K562 (cell line): ENCODE data around the gene ZFAND2B. TPM values are rescaled to one million over a fixed set of nuclear protein-coding genes. Genes with fewer than 3 reads are reported as not detected.

ENCODE experiments used
- ATAC-seq: fragments of 200-7000 bp; cut with Tn5 transposase; 3 replicates; pipeline ENCODE4 v1.9.1; 2020; ENCODE audit warnings: moderate library complexity
- BruUV-seq: library from RNA; stranded (reverse); fragments of 400-500 nt; replicated peaks from 2 replicates; lab custom pipeline; 2021; lab: Mats Ljungman, UMichigan
- CTCF ChIA-PET: fragments of 300-600 bp; formaldehyde crosslinking; extraction: SDS; loops from one replicate; lab custom pipeline; 2021; ENCODE audit warnings: low intra/inter-chr PET ratio; lab: Yijun Ruan, JAX
- POLR2A ChIA-PET: fragments of 300-600, 350-650 bp; sonication (Branson Sonifier 250); formaldehyde crosslinking; extraction: SDS; loops from one replicate; lab custom pipeline; 2021; ENCODE audit warnings: antibody characterized with exemption, inconsistent platforms; lab: Yijun Ruan, JAX
- DNase-seq, 4 experiments: peaks; one replicate each; pipeline versions ENCODE4 v3.0.0 to v3.0.0-alpha.2; 2011 to 2018; ENCODE audit warnings: low spot score in 3 of 4, mixed read lengths in 3 of 4; ENCODE audit errors: extremely low read depth in 1 of 4
- FAIRE-seq: peaks from 2 replicates; lab custom pipeline; 2011; peaks lifted over from hg19 to GRCh38; lab: Jason Lieb, UNC
- H2AFZ ChIP-seq: 2 replicates; pipeline ENCODE4 v1.6.0; 2011; ENCODE audit warnings: low read depth, low read length, control low read depth, inconsistent platforms
- H3K27ac ChIP-seq: fragments of 200-600 bp; 3 replicates; pipeline ENCODE4 v1.8.0; 2011; ENCODE audit warnings: low read depth, mild to moderate bottlenecking, control low read depth, inconsistent platforms, low read length, moderate library complexity, mixed read lengths; ENCODE audit errors: extremely low read depth
- H3K27me3 ChIP-seq, 2 experiments: fragments of 300-600 bp in 1 of 2; 2 replicates in 1 of 2; 3 replicates in 1 of 2; pipeline versions ENCODE4 v1.6.0 to v1.8.0; 2011; ENCODE audit warnings: inconsistent platforms in 2 of 2, low read length in 2 of 2, mild to moderate bottlenecking in 1 of 2, mixed read lengths in 1 of 2, moderate library complexity in 1 of 2; ENCODE audit not compliant: control insufficient read depth in 2 of 2, insufficient read depth in 2 of 2
- H3K36me3 ChIP-seq: fragments of 300-600 bp; 3 replicates; pipeline ENCODE4 v1.8.0; 2011; ENCODE audit warnings: mild to moderate bottlenecking, low read length, inconsistent platforms; ENCODE audit not compliant: control insufficient read depth, insufficient read depth
- H3K4me1 ChIP-seq, 2 experiments: fragments of 200-600 bp in 1 of 2; replicated peaks in 1 of 2; 2 replicates in 1 of 2; 3 replicates in 1 of 2; pipeline versions ENCODE4 v1.5.1 to v1.8.0; 2011; ENCODE audit warnings: inconsistent platforms in 2 of 2, low read length in 2 of 2, mild to moderate bottlenecking in 1 of 2, mixed read lengths in 1 of 2, moderate library complexity in 1 of 2; ENCODE audit not compliant: control insufficient read depth in 2 of 2, insufficient read depth in 2 of 2
- H3K4me2 ChIP-seq: 2 replicates; pipeline ENCODE4 v1.6.1; 2011; ENCODE audit warnings: low read length, control low read depth, inconsistent platforms, mixed read lengths; ENCODE audit not compliant: insufficient read depth
- H3K4me3 ChIP-seq: fragments of 200-600 bp; sonication (generic), shearing (Covaris generic); 2 replicates; pipeline ENCODE4 v1.5.1; 2016; ENCODE audit warnings: control low read depth, inconsistent platforms
- H3K79me2 ChIP-seq: fragments of 200-600 bp; 3 replicates; pipeline ENCODE4 v1.8.0; 2011; ENCODE audit warnings: low read length, inconsistent platforms; ENCODE audit not compliant: control insufficient read depth, insufficient read depth
- H3K9ac ChIP-seq, 2 experiments: 2 replicates each; pipeline versions ENCODE4 v1.6.0 to v1.6.1; 2011; ENCODE audit warnings: low read depth in 2 of 2, low read length in 2 of 2, control low read depth in 1 of 2, inconsistent platforms in 1 of 2, mild to moderate bottlenecking in 1 of 2, mixed read lengths in 1 of 2; ENCODE audit not compliant: insufficient read depth in 1 of 2
- H3K9me1 ChIP-seq: one replicate; pipeline ENCODE4 v1.6.0; 2011; ENCODE audit warnings: inconsistent platforms, mild to moderate bottlenecking, low read length, moderate library complexity; ENCODE audit not compliant: control insufficient read depth, insufficient read depth
- H3K9me3 ChIP-seq: replicated peaks from 2 replicates; pipeline ENCODE4 v1.5.1; 2011; ENCODE audit warnings: low read depth, low read length, inconsistent platforms; ENCODE audit not compliant: control insufficient read depth, insufficient read depth
- H4K20me1 ChIP-seq: replicated peaks from 2 replicates; pipeline ENCODE4 v1.6.1; 2011; ENCODE audit warnings: low read length, inconsistent platforms, mixed read lengths; ENCODE audit not compliant: control insufficient read depth, insufficient read depth
- ETV5 ChIP-seq: sonication (generic); formaldehyde crosslinking; IDR thresholded peaks from 2 replicates; pipeline ENCODE4 v1.4.0; 2020; ENCODE audit warnings: low read depth, mild to moderate bottlenecking, missing genetic modification reagents
- ID3 ChIP-seq, 2 experiments: fragments of 250-450 bp in 1 of 2; fragments of 450-650 bp in 1 of 2; sonication (Bioruptor Pico) in 1 of 2; IDR thresholded peaks; 2 replicates each; pipeline versions ENCODE4 v1.6.1 to v1.8.0; 2016 to 2021; ENCODE audit warnings: mild to moderate bottlenecking in 2 of 2, moderate library complexity in 2 of 2, missing compliant biosample characterization in 1 of 2, missing genetic modification characterization in 1 of 2
- KAT7 ChIP-seq: sonication (generic); formaldehyde crosslinking; IDR thresholded peaks from 2 replicates; pipeline ENCODE4 v1.8.0; 2022; ENCODE audit warnings: missing genetic modification reagents, mild to moderate bottlenecking, borderline replicate concordance
- ZBTB40 ChIP-seq, 2 experiments: fragments of 450-650 bp in 1 of 2; sonication (generic) in 1 of 2; formaldehyde crosslinking in 1 of 2; IDR thresholded peaks; 2 replicates each; pipeline versions ENCODE4 v1.7.1 to v1.9.0; 2016 to 2022; ENCODE audit warnings: inconsistent platforms in 1 of 2, mild to moderate bottlenecking in 1 of 2, missing genetic modification reagents in 1 of 2
- WGBS: fragments of 100-300 bp; shearing (Covaris generic); methylation state at CpG from one replicate; pipeline ENCODE4 v1.1.6; 2016; ENCODE audit warnings: low coverage, mixed read lengths; ENCODE audit not compliant: insufficient coverage; ENCODE audit errors: missing lambda C conversion rate; 5-methylcytosine and 5-hydroxymethylcytosine counted together
- in situ Hi-C: fragments of 300-500 bp; cut with MboI; formaldehyde crosslinking; loops from 4 replicates; pipeline ENCODE4 v1.15.0; 2018; ENCODE audit warnings: inconsistent platforms, mixed read lengths
- intact Hi-C: fragments of 100-400 bp; cut with micrococcal nuclease; formaldehyde crosslinking; loops from 2 replicates; pipeline ENCODE4 v1.14.2; 2022
- polyA plus RNA-seq, 8 experiments: library from polyadenylated mRNA; depleted of rRNA in 4 of 8; stranded (reverse) in 5 of 8; unstranded in 3 of 8; fragments of >200 nt; fragmentation: Nextera tagmentation in 2 of 8; fragmentation: Illumina TruSeq in 1 of 8; extraction: Ambion mirVana in 2 of 8; extraction: Trizol in 1 of 8; gene quantifications; 2 replicates each; pipeline versions ENCODE4 v1.2.1 to v1.2.3, GENCODE V29; 2011 to 2014; ENCODE audit warnings: inconsistent platforms in 1 of 8, missing spikeins in 1 of 8
- total RNA-seq, 7 experiments: library from RNA; depleted of rRNA in 6 of 7; stranded (reverse); fragments of >200 nt in 6 of 7; fragmentation: Illumina TruSeq in 2 of 7; extraction: Trizol in 2 of 7; gene quantifications; 2 replicates each; pipeline versions ENCODE4 v1.2.1 to v1.2.3, GENCODE V29; 2011 to 2021; ENCODE audit warnings: low replicate concordance in 1 of 7

The ZFAND2B gene
- total and polyA plus RNA-seq, 9 of the 15 experiments (the other 6 are each of a cell fraction or from before 2014, with no cell fraction given) = 9.9 to 33.3 (median 26.1) TPM

- H3K27ac ChIP-seq = peak overlapping the region; percentile 81
- BruUV-seq = no TSS peak
- DNase-seq (no peak), ATAC-seq (no peak), FAIRE-seq (peak; percentile 78)
- CTCF ChIA-PET = no interaction called here
- 0 out of 2 replicates have a peak, but pooled peaks have one; percentile 15 for TF ChIP-seq ZBTB40 (IDR thresholded peaks at IDR 0.05)
- TF ChIP-seq ZBTB40 (CRISPR knock-in tag; IDR thresholded peaks at IDR 0.05) = no peak
- peak; percentile 27; the same call in 1 of the 2 replicates for TF ChIP-seq ETV5 (CRISPR knock-in tag)
- peak; percentile 68; the same call in 1 of the 2 replicates for TF ChIP-seq KAT7 (CRISPR knock-in tag)
- no peak for TF ChIP-seq ID3 (CRISPR knock-in tag; IDR thresholded peaks at IDR 0.05)
- no peak for TF ChIP-seq ID3 (tag; IDR thresholded peaks at IDR 0.05)
- H3K9me3 ChIP-seq = 0 out of 2 replicates have a peak, but pooled peaks cover 2% of the 10 kb centered on the region
- peaks cover 38% of the 10 kb centered on the region; the same call in 2 of the 3 replicates for H3K36me3 ChIP-seq
- H2AFZ ChIP-seq = peak overlapping the region; percentile 95
- H4K20me1 ChIP-seq = peaks cover 11% of the 10 kb centered on the region; the same call in 1 of the 2 replicates
- H3K4me3 ChIP-seq = peak overlapping the region; percentile 61
- no peaks in the 10 kb centered on the region for H3K9me1 ChIP-seq
- H3K79me2 ChIP-seq = no peaks in the 10 kb centered on the region
- intact Hi-C loops (loop anchor here (1.0 to 2.0 kb wide), 2 partner anchors 23 to 29 kb away; partner anchors contain the start of genes ANKZF1, ATG9A and CNPPD1), in situ Hi-C loops (loop anchor here (5.0 kb wide), 1 partner anchor 34 kb away; the partner anchor contains the start of gene SLC23A3)
- WGBS = 8% methylated on average over 6 of the region's 7 CpGs
- H3K4me1 ChIP-seq = peaks cover 16 to 17% of the 10 kb centered on the region in 2 experiments; a peak in 4 of 5 replicates
- peak overlapping the region; percentile 94 for H3K4me2 ChIP-seq
- POLR2A ChIA-PET = interaction anchor here (0.8 to 1.5 kb wide), 11 partner anchors 8 to 89 kb away, joined by 3 to 8 read pairs (median 4); partner anchors contain the start of genes ABCB6, ANKZF1, ATG9A and CNPPD1
- H3K27me3 ChIP-seq = no peaks in the 10 kb centered on the region
- H3K9ac ChIP-seq = peak overlapping the region; percentile 86 to 89; a peak in 3 of 4 replicates
Observed at GRCh38 chr2:219205981-219206327, 628 bp upstream of the ZFAND2B start.
